ENCODE data around the gene LHX6.
A peak's percentile ranks its signal among the peaks of the same experiment; 100 is the strongest.

Gene LHX6

GRCh38 chr9:122228568-122229484 is at the start of gene LHX6:
TSS of gene LHX6 (minus strand) at chr9:122228957. CDS start at chr9:122228740, 217 bp downstream.
- DNase-seq = no peak

- DNase-seq = no peak
These were observed 48.6 kb upstream of the LHX6 start for GRCh38 chr9:122277285-122277897.

GRCh38 chr9:122276096-122276495 is 47.3 kb upstream of the LHX6 start:
- no peak for DNase-seq

- DNase-seq = no peak
These were observed 45.3 kb upstream of the LHX6 start for GRCh38 chr9:122274055-122274454.

GRCh38 chr9:122268041-122268814 is 39.5 kb upstream of the LHX6 start:
- no peak for DNase-seq

GRCh38 chr9:122265149-122265915 is 36.6 kb upstream of the LHX6 start:
- no peak for DNase-seq

GRCh38 chr9:122264360-122265148 is 35.8 kb upstream of the LHX6 start, which contains the start of the genes MRRF and RBM18:
TSS of gene MRRF (plus strand) at chr9:122264882. CDS start at chr9:122270892, 6,010 bp downstream.
TSS of gene RBM18 (minus strand) at chr9:122264840. CDS start at chr9:122261492, 3,348 bp downstream.
- peak; percentile 96 for DNase-seq

- no peak for DNase-seq
These were observed 35.1 kb upstream of the LHX6 start for GRCh38 chr9:122263699-122264349.

- no peak for DNase-seq
These were observed 33.3 kb upstream of the LHX6 start for GRCh38 chr9:122262073-122262472.

- no peak for DNase-seq
These were observed 32.7 kb upstream of the LHX6 start for GRCh38 chr9:122261469-122261881.

- DNase-seq = no peak
These were observed 30.2 kb upstream of the LHX6 start for GRCh38 chr9:122258886-122259415.

- DNase-seq = no peak
These were observed 27.4 kb upstream of the LHX6 start for GRCh38 chr9:122256206-122256605.

GRCh38 chr9:122254761-122255160 is 26.0 kb upstream of the LHX6 start:
- DNase-seq = no peak

- no peak for DNase-seq
These were observed 24.0 kb upstream of the LHX6 start for GRCh38 chr9:122252796-122253195.

- DNase-seq = no peak
These were observed 22.6 kb upstream of the LHX6 start for GRCh38 chr9:122251351-122251750.

GRCh38 chr9:122248448-122248865 is 19.7 kb upstream of the LHX6 start:
- no peak for DNase-seq

- DNase-seq = no peak
These were observed 17.9 kb upstream of the LHX6 start for GRCh38 chr9:122246666-122247065.

- no peak for DNase-seq
These were observed 15.6 kb upstream of the LHX6 start for GRCh38 chr9:122244349-122244748.

- DNase-seq = no peak
These were observed 11.0 kb upstream of the LHX6 start for GRCh38 chr9:122239722-122240121.

GRCh38 chr9:122236681-122237080 is 7.9 kb upstream of the LHX6 start:
- DNase-seq = no peak
